MCF 10A (cell line): ENCODE measurements around the gene LRP2. TPM values are rescaled to one million over a fixed set of nuclear protein-coding genes. Genes with fewer than 3 reads are reported as not detected.
"Not testable (repeated sequence)": the region's sequence is repeated elsewhere in the genome, so short reads cannot be mapped to it uniquely, and the experiment has no call there.

Source experiments
- BruUV-seq: library from RNA; stranded (reverse); fragments of 400-500 nt; replicated peaks from 2 replicates; lab custom pipeline; 2021; lab: Mats Ljungman, UMichigan
- CTCF ChIA-PET: fragments of 300-600 bp; sonication (Branson Sonifier 250); formaldehyde crosslinking; extraction: SDS; loops from one replicate; lab custom pipeline; 2021; ENCODE audit warnings: antibody characterized with exemption, inconsistent platforms; lab: Yijun Ruan, JAX
- POLR2A ChIA-PET: fragments of 300-600, 350-650 bp; sonication (Branson Sonifier 250); formaldehyde crosslinking; extraction: SDS; loops from one replicate; lab custom pipeline; 2020; ENCODE audit warnings: antibody characterized with exemption, inconsistent platforms; lab: Yijun Ruan, JAX
- DNase-seq: peaks from one replicate; pipeline ENCODE4 v3.0.0-alpha.2; 2018; ENCODE audit not compliant: unreplicated experiment
- H3K27ac Mint-ChIP-seq: one replicate; pipeline ENCODE4 v1.8.0; 2022; ENCODE audit warnings: mild to moderate bottlenecking, low read depth, mixed read lengths; ENCODE audit not compliant: unreplicated experiment
- H3K27me3 Mint-ChIP-seq: one replicate; pipeline ENCODE4 v1.8.0; 2022; ENCODE audit warnings: mixed read lengths; ENCODE audit not compliant: insufficient read depth, unreplicated experiment
- H3K36me3 Mint-ChIP-seq: one replicate; pipeline ENCODE4 v1.8.0; 2022; ENCODE audit warnings: mild to moderate bottlenecking, moderate library complexity, mixed read lengths; ENCODE audit not compliant: insufficient read depth, unreplicated experiment
- H3K4me1 Mint-ChIP-seq: one replicate; pipeline ENCODE4 v1.8.0; 2022; ENCODE audit warnings: mixed read lengths; ENCODE audit not compliant: insufficient read depth, unreplicated experiment
- H3K4me3 Mint-ChIP-seq: one replicate; pipeline ENCODE4 v1.8.0; 2022; ENCODE audit warnings: mild to moderate bottlenecking, moderate library complexity, mixed read lengths; ENCODE audit not compliant: unreplicated experiment
- H3K9me3 Mint-ChIP-seq: one replicate; pipeline ENCODE4 v1.8.0; 2022; ENCODE audit warnings: mixed read lengths; ENCODE audit not compliant: unreplicated experiment
- CTCF ChIP-seq: fragments of 200-600 bp; IDR thresholded peaks from one replicate; pipeline ENCODE4 v1.8.0; 2022; ENCODE audit warnings: antibody characterized with exemption, mild to moderate bottlenecking; ENCODE audit not compliant: unreplicated experiment
- intact Hi-C: fragments of 100-400 bp; cut with micrococcal nuclease; formaldehyde crosslinking; loops from 2 replicates; pipeline ENCODE4 v1.14.1; 2022
- total RNA-seq: library from RNA; stranded (reverse); gene quantifications from 2 replicates; pipeline ENCODE4 v1.2.3, GENCODE V29; 2022

Gene LRP2
- total RNA-seq, 1 experiment from 2014 or later = 0.07 TPM

GRCh38 chr2:169330555-169331198 is 31.7 kb downstream of the LRP2 start:
- intact Hi-C loops = no loop called here
- no peak for DNase-seq
- Mint-ChIP-seq H3K4me3 (no peak overlapping the region), H3K36me3 (no peaks in the 10 kb centered on the region), H3K27ac (no peak overlapping the region), H3K9me3 (no peaks in the 10 kb centered on the region), H3K4me1 (no peaks in the 10 kb centered on the region), H3K27me3 (peaks cover 42% of the 10 kb centered on the region)
- TF ChIP-seq CTCF = no peak
- BruUV-seq = no TSS peak
- ChIA-PET CTCF (interaction anchor here (0.7 to 1.1 kb wide), 2 partner anchors 16 to 24 kb away, joined by 3 to 4 read pairs; no protein-coding TSS in a partner anchor), POLR2A (interaction anchor here (0.5 to 1.3 kb wide), 2 partner anchors 10 to 74 kb away, joined by 3 read pairs; no protein-coding TSS in a partner anchor)

- Mint-ChIP-seq H3K27me3 (peaks cover 50% of the 10 kb centered on the region), H3K4me3 (no peak overlapping the region), H3K9me3 (no peaks in the 10 kb centered on the region), H3K27ac (no peak overlapping the region), H3K4me1 (no peaks in the 10 kb centered on the region), H3K36me3 (no peaks in the 10 kb centered on the region)
- BruUV-seq = no TSS peak
- no peak for TF ChIP-seq CTCF
- ChIA-PET POLR2A (interaction anchor here (0.5 to 1.3 kb wide), 2 partner anchors 10 to 73 kb away, joined by 3 read pairs; no protein-coding TSS in a partner anchor), CTCF (interaction anchor here (0.6 kb wide), 2 partner anchors 26 to 55 kb away, joined by 3 to 4 read pairs; no protein-coding TSS in a partner anchor)
- DNase-seq = no peak
- intact Hi-C loops = no loop called here
Measured at GRCh38 chr2:169329688-169330554, 32.4 kb downstream of the LRP2 start.

GRCh38 chr2:169328785-169329184 is 33.5 kb downstream of the LRP2 start:
- intact Hi-C loops = no loop called here
- TF ChIP-seq CTCF = no peak
- ChIA-PET POLR2A (no interaction called here), CTCF (no interaction called here)
- DNase-seq = no peak
- Mint-ChIP-seq H3K27ac (no peak overlapping the region), H3K36me3 (no peaks in the 10 kb centered on the region), H3K4me3 (no peak overlapping the region), H3K9me3 (no peaks in the 10 kb centered on the region), H3K4me1 (no peaks in the 10 kb centered on the region), H3K27me3 (peaks cover 61% of the 10 kb centered on the region)
- BruUV-seq = no TSS peak

- H3K9me3 Mint-ChIP-seq, intact Hi-C loops, H3K4me3 Mint-ChIP-seq, H3K27ac Mint-ChIP-seq, H3K4me1 Mint-ChIP-seq, CTCF ChIA-PET, BruUV-seq, DNase-seq, H3K36me3 Mint-ChIP-seq, POLR2A ChIA-PET: not testable (repeated sequence)
- peaks cover 61% of the 10 kb centered on the region for H3K27me3 Mint-ChIP-seq
Measured at GRCh38 chr2:169327837-169328236, 34.5 kb downstream of the LRP2 start.

GRCh38 chr2:169325886-169326285 is 36.4 kb downstream of the LRP2 start:
- BruUV-seq, CTCF ChIA-PET, H3K27ac Mint-ChIP-seq, intact Hi-C loops, POLR2A ChIA-PET, H3K9me3 Mint-ChIP-seq, H3K36me3 Mint-ChIP-seq, H3K4me1 Mint-ChIP-seq, DNase-seq, H3K4me3 Mint-ChIP-seq: not testable (repeated sequence)
- peaks cover 56% of the 10 kb centered on the region for H3K27me3 Mint-ChIP-seq
